HUES6 (cell line): ENCODE data around the gene EDAR.

Experiments
- H3K27ac ChIP-seq: 2 replicates; pipeline ENCODE4 v1.7.0; 2013; ENCODE audit warnings: low read depth, mild to moderate bottlenecking, low read length, inconsistent platforms
- H3K27me3 ChIP-seq: 2 replicates; pipeline ENCODE4 v1.6.1; 2013; ENCODE audit warnings: low read length; ENCODE audit not compliant: control insufficient read depth, insufficient read depth
- H3K36me3 ChIP-seq: 2 replicates; pipeline ENCODE4 v1.6.1; 2013; ENCODE audit warnings: low read length; ENCODE audit not compliant: control insufficient read depth, insufficient read depth
- H3K4me1 ChIP-seq: 2 replicates; pipeline ENCODE4 v1.6.1; 2013; ENCODE audit warnings: low read length; ENCODE audit not compliant: control insufficient read depth, insufficient read depth
- H3K4me3 ChIP-seq: 2 replicates; pipeline ENCODE4 v1.5.1; 2013; ENCODE audit warnings: low read depth, low read length
- H3K9ac ChIP-seq: one replicate; pipeline ENCODE4 v1.6.1; 2013; ENCODE audit warnings: mild to moderate bottlenecking, low read length
- H3K9me3 ChIP-seq: 2 replicates; pipeline ENCODE4 v1.6.1; 2013; ENCODE audit warnings: low read depth, low read length; ENCODE audit not compliant: control insufficient read depth, insufficient read depth

EDAR gene

GRCh38 chr2:108979461-108979860 lies 9.6 kb downstream of the EDAR start:
- Histone ChIP-seq H3K9me3 (no peaks in the 10 kb centered on the region), H3K4me3 (no peak overlapping the region), H3K36me3 (no peaks in the 10 kb centered on the region), H3K4me1 (peaks cover 7% of the 10 kb centered on the region; the same call in 1 of the 2 replicates), H3K27me3 (no peaks in the 10 kb centered on the region), H3K9ac (no peak overlapping the region), H3K27ac (no peak overlapping the region)

GRCh38 chr2:108978709-108979111 lies 10.3 kb downstream of the EDAR start:
- Histone ChIP-seq H3K9me3 (no peaks in the 10 kb centered on the region), H3K36me3 (no peaks in the 10 kb centered on the region), H3K4me1 (peaks cover 7% of the 10 kb centered on the region; the same call in 1 of the 2 replicates), H3K27me3 (no peaks in the 10 kb centered on the region), H3K27ac (no peak overlapping the region), H3K4me3 (no peak overlapping the region), H3K9ac (no peak overlapping the region)

GRCh38 chr2:108975613-108976435 lies 13.2 kb downstream of the EDAR start:
- Histone ChIP-seq H3K9me3 (no peaks in the 10 kb centered on the region), H3K9ac (no peak overlapping the region), H3K36me3 (no peaks in the 10 kb centered on the region), H3K4me3 (no peak overlapping the region), H3K27me3 (no peaks in the 10 kb centered on the region), H3K27ac (no peak overlapping the region), H3K4me1 (peaks cover 7% of the 10 kb centered on the region; the same call in 1 of the 2 replicates)

GRCh38 chr2:108974674-108975073 lies 14.3 kb downstream of the EDAR start:
- no peaks in the 10 kb centered on the region for H3K9me3 ChIP-seq
- H3K27me3 ChIP-seq, result no peaks in the 10 kb centered on the region
- no peak overlapping the region for H3K4me3 ChIP-seq
- H3K36me3 ChIP-seq, result no peaks in the 10 kb centered on the region
- no peak overlapping the region for H3K27ac ChIP-seq
- H3K4me1 ChIP-seq, result peaks cover 7% of the 10 kb centered on the region; the same call in 1 of the 2 replicates
- H3K9ac ChIP-seq, result no peak overlapping the region

- Histone ChIP-seq H3K9ac (no peak overlapping the region), H3K27me3 (no peaks in the 10 kb centered on the region), H3K36me3 (no peaks in the 10 kb centered on the region), H3K27ac (no peak overlapping the region), H3K4me3 (no peak overlapping the region), H3K4me1 (peaks cover 7% of the 10 kb centered on the region; the same call in 1 of the 2 replicates), H3K9me3 (no peaks in the 10 kb centered on the region)
Measured at GRCh38 chr2:108972663-108973062, 16.4 kb downstream of the EDAR start.

GRCh38 chr2:108971661-108972566 lies 17.1 kb downstream of the EDAR start:
- Histone ChIP-seq H3K36me3 (no peaks in the 10 kb centered on the region), H3K4me1 (peaks cover 7% of the 10 kb centered on the region; the same call in 1 of the 2 replicates), H3K4me3 (no peak overlapping the region), H3K27me3 (no peaks in the 10 kb centered on the region), H3K9ac (no peak overlapping the region), H3K9me3 (no peaks in the 10 kb centered on the region), H3K27ac (no peak overlapping the region)

GRCh38 chr2:108970369-108970768 lies 18.7 kb downstream of the EDAR start:
- Histone ChIP-seq H3K4me3 (no peak overlapping the region), H3K4me1 (peaks cover 21% of the 10 kb centered on the region; the same call in 1 of the 2 replicates), H3K27ac (no peak overlapping the region), H3K9me3 (no peaks in the 10 kb centered on the region), H3K27me3 (no peaks in the 10 kb centered on the region), H3K36me3 (no peaks in the 10 kb centered on the region), H3K9ac (no peak overlapping the region)

GRCh38 chr2:108969856-108970255 lies 19.2 kb downstream of the EDAR start:
- Histone ChIP-seq H3K27me3 (no peaks in the 10 kb centered on the region), H3K4me3 (no peak overlapping the region)

GRCh38 chr2:108968619-108969018 lies 20.4 kb downstream of the EDAR start:
- Histone ChIP-seq H3K36me3 (no peaks in the 10 kb centered on the region), H3K9me3 (no peaks in the 10 kb centered on the region), H3K4me3 (no peak overlapping the region), H3K4me1 (peaks cover 30% of the 10 kb centered on the region), H3K27ac (no peak overlapping the region), H3K27me3 (no peaks in the 10 kb centered on the region), H3K9ac (no peak overlapping the region)

More at GRCh38 chr2:108969856-108970255, 19.2 kb downstream of the EDAR start:
- Histone ChIP-seq H3K9me3 (no peaks in the 10 kb centered on the region), H3K36me3 (no peaks in the 10 kb centered on the region), H3K4me1 (peaks cover 21% of the 10 kb centered on the region; the same call in 1 of the 2 replicates), H3K9ac (no peak overlapping the region), H3K27ac (no peak overlapping the region)

GRCh38 chr2:108967757-108968156 lies 21.3 kb downstream of the EDAR start:
- no peak overlapping the region for H3K27ac ChIP-seq
- H3K27me3 ChIP-seq, result no peaks in the 10 kb centered on the region
- H3K9ac ChIP-seq, result no peak overlapping the region

More at GRCh38 chr2:108967757-108968156, 21.3 kb downstream of the EDAR start:
- H3K4me3 ChIP-seq, result no peak overlapping the region
- peaks cover 32% of the 10 kb centered on the region for H3K4me1 ChIP-seq
- no peaks in the 10 kb centered on the region for H3K9me3 ChIP-seq
- H3K36me3 ChIP-seq, result no peaks in the 10 kb centered on the region
